Brain pericyte (primary cell): Measurements from ENCODE around the gene ZSCAN31.
"Not testable (repeated sequence)": the region's sequence is repeated elsewhere in the genome, so short reads cannot be mapped to it uniquely, and the experiment has no call there.

Experiments used
- DNase-seq: peaks from one replicate; pipeline ENCODE4 v3.0.0-alpha.2; 2012; ENCODE audit warnings: low read depth, low spot score

ZSCAN31 gene

GRCh38 chr6:28335564-28336283 is at the start of gene ZSCAN31:
ZSCAN31 (minus strand) TSS chr6:28336148; CDS start chr6:28329683, 6,465 bp downstream.
- peak; percentile 89 for DNase-seq

GRCh38 chr6:28384143-28384533 is 48.2 kb upstream of the ZSCAN31 start:
- DNase-seq = no peak

- peak; percentile 77 for DNase-seq
Observed at GRCh38 chr6:28383235-28384142, 47.5 kb upstream of the ZSCAN31 start.

- DNase-seq = no peak
Observed at GRCh38 chr6:28380381-28380780, 44.4 kb upstream of the ZSCAN31 start.

- no peak for DNase-seq
Observed at GRCh38 chr6:28378644-28379043, 42.7 kb upstream of the ZSCAN31 start.

GRCh38 chr6:28377879-28378278 is 41.9 kb upstream of the ZSCAN31 start:
- no peak for DNase-seq

- DNase-seq = no peak
Observed at GRCh38 chr6:28373925-28374324, 38.0 kb upstream of the ZSCAN31 start.

- no peak for DNase-seq
Observed at GRCh38 chr6:28371706-28372451, 35.9 kb upstream of the ZSCAN31 start.

- DNase-seq = no peak
Observed at GRCh38 chr6:28371280-28371679, 35.3 kb upstream of the ZSCAN31 start.

- no peak for DNase-seq
Observed at GRCh38 chr6:28370440-28370839, 34.5 kb upstream of the ZSCAN31 start.

- DNase-seq = no peak
Observed at GRCh38 chr6:28369463-28369862, 33.5 kb upstream of the ZSCAN31 start.

- DNase-seq = no peak
Observed at GRCh38 chr6:28368522-28368921, 32.6 kb upstream of the ZSCAN31 start.

- DNase-seq = not testable (repeated sequence)
Observed at GRCh38 chr6:28365590-28365989, 29.6 kb upstream of the ZSCAN31 start.

- DNase-seq = no peak
Observed at GRCh38 chr6:28360961-28361360, 25.0 kb upstream of the ZSCAN31 start.

- DNase-seq = not testable (repeated sequence)
Observed at GRCh38 chr6:28359562-28359961, 23.6 kb upstream of the ZSCAN31 start.

GRCh38 chr6:28357036-28357435 is 21.1 kb upstream of the ZSCAN31 start:
- DNase-seq = no peak

- DNase-seq = no peak
Observed at GRCh38 chr6:28356666-28357020, 20.7 kb upstream of the ZSCAN31 start.

GRCh38 chr6:28355743-28356665 is 20.1 kb upstream of the ZSCAN31 start:
- DNase-seq = peak; percentile 57

GRCh38 chr6:28354688-28355554 is 19.0 kb upstream of the ZSCAN31 start:
- DNase-seq = no peak
